NCI-H345 treated with DMSO at 0.1 percent for 48 hours (cell line): ENCODE data around the gene SNRPD3.

Experiments
- DNase-seq: peaks from one replicate; lab custom pipeline; 2025; ENCODE audit not compliant: unreplicated experiment; lab: John Stamatoyannopoulos, UW

SNRPD3 gene

GRCh38 chr22:24555165-24556039, at the start of gene SNRPD3:
TSS of gene SNRPD3 (plus strand) at chr22:24555999. CDS start at chr22:24557675, 1,676 bp downstream.
- peak; percentile 87 for DNase-seq

GRCh38 chr22:24506802-24507438, 48.9 kb upstream of the SNRPD3 start:
- DNase-seq: peak; percentile 26

- no peak for DNase-seq
Observed at GRCh38 chr22:24507716-24508115, 48.1 kb upstream of the SNRPD3 start.

- no peak for DNase-seq
Observed at GRCh38 chr22:24510637-24511625, 44.9 kb upstream of the SNRPD3 start.

- no peak for DNase-seq
Observed at GRCh38 chr22:24512043-24512442, 43.8 kb upstream of the SNRPD3 start.

GRCh38 chr22:24513378-24514240, 42.2 kb upstream of the SNRPD3 start:
- no peak for DNase-seq

- no peak for DNase-seq
Observed at GRCh38 chr22:24514241-24515026, 41.4 kb upstream of the SNRPD3 start.

GRCh38 chr22:24515027-24515338, 40.8 kb upstream of the SNRPD3 start:
- no peak for DNase-seq

- no peak for DNase-seq
Observed at GRCh38 chr22:24516301-24516737, 39.5 kb upstream of the SNRPD3 start.

GRCh38 chr22:24517446-24517845, 38.4 kb upstream of the SNRPD3 start:
- DNase-seq: no peak

- no peak for DNase-seq
Observed at GRCh38 chr22:24518228-24518627, 37.6 kb upstream of the SNRPD3 start.

- DNase-seq: no peak
Observed at GRCh38 chr22:24518771-24519485, 36.9 kb upstream of the SNRPD3 start.

- DNase-seq: no peak
Observed at GRCh38 chr22:24519496-24519895, 36.3 kb upstream of the SNRPD3 start.

- peak; percentile 26 for DNase-seq
Observed at GRCh38 chr22:24521791-24522245, 34.0 kb upstream of the SNRPD3 start.

GRCh38 chr22:24523873-24524272, 31.9 kb upstream of the SNRPD3 start:
- no peak for DNase-seq

- peak; percentile 2 for DNase-seq
Observed at GRCh38 chr22:24525416-24526037, 30.3 kb upstream of the SNRPD3 start.

GRCh38 chr22:24526191-24526590, 29.6 kb upstream of the SNRPD3 start:
- no peak for DNase-seq

- no peak for DNase-seq
Observed at GRCh38 chr22:24529898-24530297, 25.9 kb upstream of the SNRPD3 start.
